ENCODE measurements around the gene SLC4A4. TPM values are rescaled to one million over a fixed set of nuclear protein-coding genes. Genes with fewer than 3 reads are reported as not detected.
A peak's percentile ranks its signal among the peaks of the same experiment; 100 is the strongest.

The SLC4A4 gene
- total and polyA plus RNA-seq, 2 of the 8 experiments (the other 6 are each of a cell fraction or from before 2014, with no cell fraction given) = 0.67 to 2.8 TPM

- H4K5ac ChIP-seq (ENCODE audit: insufficient read length, low read depth, low read length) = no peak overlapping the region
- H2BK12ac ChIP-seq (ENCODE audit: low read depth, low read length) = 0 out of 2 replicates have a peak overlapping the region, but pooled peaks have one; percentile 19
- no peak overlapping the region for H2AFZ ChIP-seq (ENCODE audit: low read length)
- POLR2A ChIA-PET (ENCODE audit: partially characterized antibody) = no interaction called here
- H3K4me3 ChIP-seq (ENCODE audit: extremely low read depth in 1 of 4, insufficient read depth in 2 of 4, low read depth in 3 of 4, low read length in 4 of 4) = peak overlapping the region in 1 of 4 experiments; percentile 31; a peak in 1 of 8 replicates
- no peaks in the 10 kb centered on the region for H3K9me3 ChIP-seq (ENCODE audit: insufficient read depth in 2 of 2, low read depth in 1 of 2, low read length in 1 of 2)
- FAIRE-seq (no peak), DNase-seq (ENCODE audit: low read depth in 1 of 2, low spot score in 2 of 2) (no peak)
- H3K36me3 ChIP-seq (ENCODE audit: control insufficient read depth in 2 of 4, insufficient read depth in 4 of 4, low read length in 3 of 4) = no peaks in the 10 kb centered on the region
- no peak overlapping the region for H3K9ac ChIP-seq (replicated peaks in 1 of 4; ENCODE audit: extremely low read depth in 1 of 4, low read depth in 3 of 4, low read length in 3 of 4)
- peak overlapping the region; percentile 75; the same call in 1 of the 2 replicates for H2BK5ac ChIP-seq (ENCODE audit: low read depth, low read length)
- no peaks in the 10 kb centered on the region for H3K23me2 ChIP-seq (ENCODE audit: low read depth, low read length)
- no peaks in the 10 kb centered on the region for H4K20me1 ChIP-seq (replicated peaks in 1 of 2; ENCODE audit: control insufficient read depth in 1 of 2, insufficient read depth in 2 of 2, low read length in 2 of 2)
- H2BK120ac ChIP-seq (replicated peaks; ENCODE audit: low read depth, low read length) = peak overlapping the region; percentile 60
- H3K56ac ChIP-seq (replicated peaks; ENCODE audit: insufficient read length, low read depth, low read length) = no peak overlapping the region
- H3K4me1 ChIP-seq (replicated peaks in 1 of 4; ENCODE audit: control insufficient read depth in 3 of 4, insufficient read depth in 4 of 4, low read length in 3 of 4) = peaks cover 0 to 6% (median 1%) of the 10 kb centered on the region in 4 experiments; a peak in 4 of 7 replicates
- H4K91ac ChIP-seq (replicated peaks; ENCODE audit: insufficient read length, low read length) = no peak overlapping the region
- H4K8ac ChIP-seq (ENCODE audit: extremely low read depth, insufficient read depth, low read length) = no peak overlapping the region
- no peak overlapping the region for H2BK15ac ChIP-seq (ENCODE audit: low read length)
- CTCF ChIA-PET (ENCODE audit: partially characterized antibody) = interaction anchor here (0.7 to 1.1 kb wide), 3 partner anchors 8 to 49 kb away, joined by 3 read pairs; no protein-coding TSS in a partner anchor
- no peaks in the 10 kb centered on the region for H3K79me1 ChIP-seq (ENCODE audit: low read depth, low read length)
- H3K14ac ChIP-seq (ENCODE audit: insufficient read length) = no peak overlapping the region
- no peak overlapping the region for H2AK5ac ChIP-seq (ENCODE audit: low read depth, low read length)
- H3K27me3 ChIP-seq (replicated peaks in 1 of 4; ENCODE audit: control insufficient read depth in 3 of 4, extremely low read depth in 1 of 4, insufficient read depth in 3 of 4, low read length in 3 of 4) = no peaks in the 10 kb centered on the region
- no peaks in the 10 kb centered on the region for H3K79me2 ChIP-seq (ENCODE audit: control insufficient read depth in 1 of 2, insufficient read depth in 2 of 2, low read length in 2 of 2)
- TF ChIP-seq POU5F1 (IDR thresholded peaks at IDR 0.05; ENCODE audit: low read depth, low read length) = no peak
- TF ChIP-seq BCL11A (IDR thresholded peaks at IDR 0.05; ENCODE audit: low read depth in 2 of 2, low read length in 2 of 2) = no peak
- TF ChIP-seq CHD2 (IDR thresholded peaks at IDR 0.05; ENCODE audit: low read length) = no peak
- TF ChIP-seq HDAC6 (IDR thresholded peaks at IDR 0.05; ENCODE audit: low read depth, low read length) = no peak
- TF ChIP-seq TEAD4 (IDR thresholded peaks at IDR 0.05; ENCODE audit: low read depth, low read length) = no peak
- no peak for TF ChIP-seq ZNF274 (IDR thresholded peaks at IDR 0.05; ENCODE audit: borderline replicate concordance, extremely low read depth, low read length)
- TF ChIP-seq KDM4A (IDR thresholded peaks at IDR 0.05; ENCODE audit: low read depth, low read length, severe bottlenecking) = no peak
- TF ChIP-seq MAX (IDR thresholded peaks at IDR 0.05) = no peak
- H3K4ac ChIP-seq (replicated peaks; ENCODE audit: insufficient read length, low read depth, low read length) = no peak overlapping the region
- no peak overlapping the region for H3K23ac ChIP-seq (ENCODE audit: insufficient read length)
- H3K18ac ChIP-seq (ENCODE audit: extremely low read depth, low read length) = no peak overlapping the region; the same call in 1 of the 2 replicates
- H3K27ac ChIP-seq (ENCODE audit: low read depth, low read length) = no peak overlapping the region
- 65% methylated on average over 1 of the region's 1 CpG; no CpG with 5 or more reads in 1 of the 2 experiments for WGBS, 2 experiments (ENCODE audit: extremely low coverage in 1 of 2, insufficient coverage in 1 of 2, insufficient read length in 1 of 2, insufficient replicate concordance in 2 of 2, low coverage in 1 of 2, low lambda C conversion rate in 2 of 2, missing lambda C conversion rate in 1 of 2)
- 0 out of 2 replicates have a peak overlapping the region, but pooled peaks have one; percentile 13 for H2BK20ac ChIP-seq (ENCODE audit: low read length)
- peak overlapping the region; percentile 24 to 36; a peak in 3 of 4 replicates for H3K4me2 ChIP-seq (ENCODE audit: insufficient read depth in 1 of 2, low read depth in 2 of 2, low read length in 2 of 2)
Observed at GRCh38 chr4:71592793-71593192, 254.0 kb downstream of the SLC4A4 start.

Measured in H1 (cell line).